ENCODE measurements around the gene CEP131. TPM values are rescaled to one million over a fixed set of nuclear protein-coding genes. Genes with fewer than 3 reads are reported as not detected.

The CEP131 gene
- total RNA-seq, 2 experiments from 2014 or later: 9.4 to 9.8 TPM

- DNase-seq: no peak
- no peak overlapping the region for H3K27ac Mint-ChIP-seq
- no peaks in the 10 kb centered on the region for H3K27me3 Mint-ChIP-seq (ENCODE audit: low read depth)
- CTCF ChIA-PET: no interaction called here
- H3K4me3 Mint-ChIP-seq: no peak overlapping the region
- no peaks in the 10 kb centered on the region for H3K36me3 Mint-ChIP-seq (ENCODE audit: low read depth)
- no peaks in the 10 kb centered on the region for H3K9me3 Mint-ChIP-seq
- no peaks in the 10 kb centered on the region for H3K4me1 Mint-ChIP-seq (ENCODE audit: low read depth)
- intact Hi-C loops (cut with micrococcal nuclease): no loop called here
These were observed 30.2 kb downstream of the CEP131 start for GRCh38 chr17:81192386-81193050.

GRCh38 chr17:81191646-81192045, 31.1 kb downstream of the CEP131 start:
- Mint-ChIP-seq H3K27ac (no peak overlapping the region), H3K4me1 (ENCODE audit: low read depth) (no peaks in the 10 kb centered on the region)

GRCh38 chr17:81191116-81191515, 31.6 kb downstream of the CEP131 start:
- H3K4me1 Mint-ChIP-seq (ENCODE audit: low read depth): no peaks in the 10 kb centered on the region
- no peaks in the 10 kb centered on the region for H3K36me3 Mint-ChIP-seq (ENCODE audit: low read depth)
- DNase-seq: no peak
- no peak overlapping the region for H3K27ac Mint-ChIP-seq
- H3K27me3 Mint-ChIP-seq (ENCODE audit: low read depth): no peaks in the 10 kb centered on the region
- no peaks in the 10 kb centered on the region for H3K9me3 Mint-ChIP-seq
- intact Hi-C loops (cut with micrococcal nuclease): no loop called here
- H3K4me3 Mint-ChIP-seq: no peak overlapping the region
- CTCF ChIA-PET: no interaction called here

More at GRCh38 chr17:81191646-81192045, 31.1 kb downstream of the CEP131 start:
- no peaks in the 10 kb centered on the region for H3K36me3 Mint-ChIP-seq (ENCODE audit: low read depth)
- intact Hi-C loops (cut with micrococcal nuclease): no loop called here
- CTCF ChIA-PET: no interaction called here
- H3K27me3 Mint-ChIP-seq (ENCODE audit: low read depth): no peaks in the 10 kb centered on the region
- no peak overlapping the region for H3K4me3 Mint-ChIP-seq
- H3K9me3 Mint-ChIP-seq: no peaks in the 10 kb centered on the region
- DNase-seq: no peak

GRCh38 chr17:81190591-81190990, 32.2 kb downstream of the CEP131 start:
- Mint-ChIP-seq H3K4me3 (no peak overlapping the region), H3K4me1 (ENCODE audit: low read depth) (no peaks in the 10 kb centered on the region), H3K27me3 (ENCODE audit: low read depth) (no peaks in the 10 kb centered on the region), H3K36me3 (ENCODE audit: low read depth) (no peaks in the 10 kb centered on the region), H3K27ac (no peak overlapping the region), H3K9me3 (no peaks in the 10 kb centered on the region)
- CTCF ChIA-PET: no interaction called here
- intact Hi-C loops (cut with micrococcal nuclease): no loop called here
- DNase-seq: no peak

- intact Hi-C loops (cut with micrococcal nuclease): no loop called here
- Mint-ChIP-seq H3K4me3 (no peak overlapping the region), H3K27me3 (ENCODE audit: low read depth) (no peaks in the 10 kb centered on the region), H3K4me1 (ENCODE audit: low read depth) (no peaks in the 10 kb centered on the region), H3K9me3 (no peaks in the 10 kb centered on the region), H3K27ac (no peak overlapping the region), H3K36me3 (ENCODE audit: low read depth) (no peaks in the 10 kb centered on the region)
- DNase-seq: no peak
- CTCF ChIA-PET: interaction anchor here (0.8 kb wide), 1 partner anchor 45 kb away, joined by 3 read pairs; no protein-coding TSS in a partner anchor
These were observed 32.9 kb downstream of the CEP131 start for GRCh38 chr17:81189670-81190530.

- CTCF ChIA-PET: interaction anchor here (0.7 to 0.9 kb wide), 2 partner anchors 55 to 166 kb away, joined by 3 to 4 read pairs; no protein-coding TSS in a partner anchor
- H3K4me1 Mint-ChIP-seq (ENCODE audit: low read depth): no peaks in the 10 kb centered on the region
These were observed 33.7 kb downstream of the CEP131 start for GRCh38 chr17:81189016-81189415.

GRCh38 chr17:81188491-81188840, 34.3 kb downstream of the CEP131 start:
- Mint-ChIP-seq H3K36me3 (ENCODE audit: low read depth) (no peaks in the 10 kb centered on the region), H3K27ac (no peak overlapping the region), H3K4me3 (no peak overlapping the region), H3K27me3 (ENCODE audit: low read depth) (peaks cover 4% of the 10 kb centered on the region), H3K9me3 (no peaks in the 10 kb centered on the region), H3K4me1 (ENCODE audit: low read depth) (no peaks in the 10 kb centered on the region)
- CTCF ChIA-PET: interaction anchor here (0.9 kb wide), 1 partner anchor 165 kb away, joined by 4 read pairs; no protein-coding TSS in a partner anchor
- DNase-seq: no peak
- intact Hi-C loops (cut with micrococcal nuclease): no loop called here

More at GRCh38 chr17:81189016-81189415, 33.7 kb downstream of the CEP131 start:
- intact Hi-C loops (cut with micrococcal nuclease): no loop called here
- no peak for DNase-seq
- H3K27ac Mint-ChIP-seq: no peak overlapping the region
- no peak overlapping the region for H3K4me3 Mint-ChIP-seq
- H3K9me3 Mint-ChIP-seq: no peaks in the 10 kb centered on the region
- peaks cover 3% of the 10 kb centered on the region for H3K27me3 Mint-ChIP-seq (ENCODE audit: low read depth)
- no peaks in the 10 kb centered on the region for H3K36me3 Mint-ChIP-seq (ENCODE audit: low read depth)

GRCh38 chr17:81187586-81188490, 34.9 kb downstream of the CEP131 start:
- H3K36me3 Mint-ChIP-seq (ENCODE audit: low read depth): no peaks in the 10 kb centered on the region
- CTCF ChIA-PET: no interaction called here

GRCh38 chr17:81187120-81187519, 35.6 kb downstream of the CEP131 start:
- intact Hi-C loops (cut with micrococcal nuclease): no loop called here
- Mint-ChIP-seq H3K27ac (no peak overlapping the region), H3K4me3 (no peak overlapping the region), H3K4me1 (ENCODE audit: low read depth) (no peaks in the 10 kb centered on the region), H3K27me3 (ENCODE audit: low read depth) (peaks cover 4% of the 10 kb centered on the region), H3K9me3 (no peaks in the 10 kb centered on the region), H3K36me3 (ENCODE audit: low read depth) (no peaks in the 10 kb centered on the region)
- CTCF ChIA-PET: no interaction called here
- no peak for DNase-seq

More at GRCh38 chr17:81187586-81188490, 34.9 kb downstream of the CEP131 start:
- DNase-seq: no peak
- no peak overlapping the region for H3K4me3 Mint-ChIP-seq
- H3K27me3 Mint-ChIP-seq (ENCODE audit: low read depth): peaks cover 4% of the 10 kb centered on the region
- no peaks in the 10 kb centered on the region for H3K9me3 Mint-ChIP-seq
- H3K27ac Mint-ChIP-seq: no peak overlapping the region
- H3K4me1 Mint-ChIP-seq (ENCODE audit: low read depth): no peaks in the 10 kb centered on the region
- intact Hi-C loops (cut with micrococcal nuclease): no loop called here

- no peaks in the 10 kb centered on the region for H3K9me3 Mint-ChIP-seq
- no peak for DNase-seq
- intact Hi-C loops (cut with micrococcal nuclease): no loop called here
- H3K27ac Mint-ChIP-seq: no peak overlapping the region
- H3K4me3 Mint-ChIP-seq: no peak overlapping the region
- no peaks in the 10 kb centered on the region for H3K36me3 Mint-ChIP-seq (ENCODE audit: low read depth)
- peaks cover 4% of the 10 kb centered on the region for H3K27me3 Mint-ChIP-seq (ENCODE audit: low read depth)
- CTCF ChIA-PET: no interaction called here
- no peaks in the 10 kb centered on the region for H3K4me1 Mint-ChIP-seq (ENCODE audit: low read depth)
These were observed 36.6 kb downstream of the CEP131 start for GRCh38 chr17:81186203-81186602.

GRCh38 chr17:81184555-81184954, 38.2 kb downstream of the CEP131 start:
- no peak overlapping the region for H3K27ac Mint-ChIP-seq
- intact Hi-C loops (cut with micrococcal nuclease): no loop called here
- peaks cover 4% of the 10 kb centered on the region for H3K27me3 Mint-ChIP-seq (ENCODE audit: low read depth)
- no peaks in the 10 kb centered on the region for H3K9me3 Mint-ChIP-seq
- no peak for DNase-seq
- no peaks in the 10 kb centered on the region for H3K36me3 Mint-ChIP-seq (ENCODE audit: low read depth)
- CTCF ChIA-PET: no interaction called here
- no peak overlapping the region for H3K4me3 Mint-ChIP-seq
- H3K4me1 Mint-ChIP-seq (ENCODE audit: low read depth): no peaks in the 10 kb centered on the region

GRCh38 chr17:81183807-81184206, 39.0 kb downstream of the CEP131 start:
- Mint-ChIP-seq H3K4me3 (no peak overlapping the region), H3K9me3 (no peaks in the 10 kb centered on the region), H3K36me3 (ENCODE audit: low read depth) (no peaks in the 10 kb centered on the region), H3K4me1 (ENCODE audit: low read depth) (no peaks in the 10 kb centered on the region), H3K27ac (no peak overlapping the region), H3K27me3 (ENCODE audit: low read depth) (peaks cover 4% of the 10 kb centered on the region)
- DNase-seq: no peak
- intact Hi-C loops (cut with micrococcal nuclease): no loop called here
- CTCF ChIA-PET: no interaction called here

All from activated naive CD4-positive, alpha-beta T cell treated with anti-CD3 and anti-CD28 coated beads for 36 hours (primary cell).